ENCODE measurements around the gene CACFD1. TPM values are rescaled to one million over a fixed set of nuclear protein-coding genes. Genes with fewer than 3 reads are reported as not detected.
A peak's percentile ranks its signal among the peaks of the same experiment; 100 is the strongest.

CACFD1 gene
- total RNA-seq, 1 donor, result 3.9 TPM

GRCh38 chr9:133428617-133429101 lies 31.1 kb upstream of the CACFD1 start:
- no peak for DNase-seq (ENCODE audit: low read depth)

GRCh38 chr9:133429214-133429613 lies 30.6 kb upstream of the CACFD1 start:
- DNase-seq (ENCODE audit: low read depth), result no peak
- TF ChIP-seq, protein P1, sequence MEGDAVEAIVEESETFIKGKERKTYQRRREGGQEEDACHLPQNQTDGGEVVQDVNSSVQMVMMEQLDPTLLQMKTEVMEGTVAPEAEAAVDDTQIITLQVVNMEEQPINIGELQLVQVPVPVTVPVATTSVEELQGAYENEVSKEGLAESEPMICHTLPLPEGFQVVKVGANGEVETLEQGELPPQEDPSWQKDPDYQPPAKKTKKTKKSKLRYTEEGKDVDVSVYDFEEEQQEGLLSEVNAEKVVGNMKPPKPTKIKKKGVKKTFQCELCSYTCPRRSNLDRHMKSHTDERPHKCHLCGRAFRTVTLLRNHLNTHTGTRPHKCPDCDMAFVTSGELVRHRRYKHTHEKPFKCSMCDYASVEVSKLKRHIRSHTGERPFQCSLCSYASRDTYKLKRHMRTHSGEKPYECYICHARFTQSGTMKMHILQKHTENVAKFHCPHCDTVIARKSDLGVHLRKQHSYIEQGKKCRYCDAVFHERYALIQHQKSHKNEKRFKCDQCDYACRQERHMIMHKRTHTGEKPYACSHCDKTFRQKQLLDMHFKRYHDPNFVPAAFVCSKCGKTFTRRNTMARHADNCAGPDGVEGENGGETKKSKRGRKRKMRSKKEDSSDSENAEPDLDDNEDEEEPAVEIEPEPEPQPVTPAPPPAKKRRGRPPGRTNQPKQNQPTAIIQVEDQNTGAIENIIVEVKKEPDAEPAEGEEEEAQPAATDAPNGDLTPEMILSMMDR (IDR thresholded peaks at IDR 0.05; ENCODE audit: insufficient read depth, low read depth, low read length), result no peak

More at GRCh38 chr9:133428617-133429101, 31.1 kb upstream of the CACFD1 start:
- TF ChIP-seq, protein P1 (IDR thresholded peaks at IDR 0.05; ENCODE audit: insufficient read depth, low read depth, low read length), result no peak
- peak overlapping the region; percentile 29 for H3K4me3 ChIP-seq (ENCODE audit: low read depth, low read length)

GRCh38 chr9:133429641-133430161 lies 30.1 kb upstream of the CACFD1 start:
- TF ChIP-seq, protein P1 (IDR thresholded peaks at IDR 0.05; ENCODE audit: insufficient read depth, low read depth, low read length), result peak; percentile 53
- no peak overlapping the region for H3K4me3 ChIP-seq (ENCODE audit: low read depth, low read length)
- no peak for DNase-seq (ENCODE audit: low read depth)

More at GRCh38 chr9:133429214-133429613, 30.6 kb upstream of the CACFD1 start:
- no peak overlapping the region for H3K4me3 ChIP-seq (ENCODE audit: low read depth, low read length)

DNA sequence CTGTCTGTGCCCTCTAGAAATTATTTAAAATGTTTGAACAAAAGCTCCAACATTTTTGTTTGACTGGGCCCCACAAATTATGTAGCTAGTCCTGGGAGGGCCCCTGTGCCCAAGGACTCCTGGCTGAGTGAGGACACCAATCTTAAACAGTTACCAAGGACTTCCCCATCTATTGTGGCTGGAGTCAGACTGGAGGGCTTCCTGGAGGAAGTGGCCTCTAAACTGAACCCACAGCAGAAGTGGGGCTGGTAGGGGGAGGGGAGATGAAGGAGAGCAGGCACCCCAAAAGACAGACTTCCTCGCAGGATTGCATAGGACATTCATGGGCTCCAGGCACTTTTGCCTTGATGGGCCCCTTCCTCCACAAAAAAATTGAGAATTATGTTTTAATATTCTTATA lies 29.5 kb upstream of the CACFD1 start:
- no peak overlapping the region for H3K4me3 ChIP-seq (ENCODE audit: low read depth, low read length)
- DNase-seq (ENCODE audit: low read depth), result no peak
- TF ChIP-seq, protein P1 (IDR thresholded peaks at IDR 0.05; ENCODE audit: insufficient read depth, low read depth, low read length), result no peak

DNA sequence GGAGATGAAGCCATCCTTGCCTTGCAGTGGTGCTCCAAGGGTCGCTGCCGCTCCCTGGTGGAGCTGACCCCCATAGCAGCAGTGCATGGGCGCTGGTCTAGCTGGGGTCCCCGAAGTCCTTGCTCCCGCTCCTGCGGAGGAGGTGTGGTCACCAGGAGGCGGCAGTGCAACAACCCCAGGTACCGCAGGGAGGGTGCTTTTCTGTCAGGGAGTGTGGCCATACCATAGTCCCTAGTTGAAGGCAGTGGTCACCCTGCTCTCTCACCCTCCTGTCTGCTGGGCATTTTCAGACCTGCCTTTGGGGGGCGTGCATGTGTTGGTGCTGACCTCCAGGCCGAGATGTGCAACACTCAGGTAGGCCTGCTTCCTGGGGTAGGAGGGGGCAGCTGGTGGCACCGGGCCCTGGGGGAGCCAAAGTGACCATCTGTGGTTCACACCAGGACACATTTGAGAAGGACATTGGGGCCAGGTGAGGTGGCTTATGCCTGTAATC lies 26.4 kb upstream of the CACFD1 start:
- TF ChIP-seq, protein P1 (IDR thresholded peaks at IDR 0.05; ENCODE audit: insufficient read depth, low read depth, low read length), result no peak
- H3K4me3 ChIP-seq (ENCODE audit: low read depth, low read length), result no peak overlapping the region
- DNase-seq (ENCODE audit: low read depth), result no peak

- DNase-seq (ENCODE audit: low read depth), result peak; percentile 29
- TF ChIP-seq, protein P1 (IDR thresholded peaks at IDR 0.05; ENCODE audit: insufficient read depth, low read depth, low read length), result no peak
- no peak overlapping the region for H3K4me3 ChIP-seq (ENCODE audit: low read depth, low read length)
Observed at GRCh38 chr9:133436681-133437080, 23.1 kb upstream of the CACFD1 start.

All from fibroblast of villous mesenchyme (primary cell).